Mucosa of rectum (tissue), 2 donors: ENCODE data around the gene SYTL3.

Experiments used
- H3K27ac ChIP-seq, 2 donors: one replicate each; pipeline ENCODE4 v1.7.0; 2013; ENCODE audit warnings: inconsistent platforms in 2 of 2, low read depth in 2 of 2, low read length in 2 of 2
- H3K27me3 ChIP-seq, 2 donors: one replicate each; pipeline ENCODE4 v1.7.0; 2013; ENCODE audit warnings: low read length in 2 of 2; ENCODE audit not compliant: control insufficient read depth in 2 of 2, insufficient read depth in 2 of 2
- H3K36me3 ChIP-seq, 2 donors: one replicate each; pipeline ENCODE4 v1.7.0; 2013; ENCODE audit warnings: low read length in 2 of 2; ENCODE audit not compliant: control insufficient read depth in 2 of 2, insufficient read depth in 2 of 2
- H3K4me1 ChIP-seq, 2 donors: one replicate each; pipeline ENCODE4 v1.7.0; 2013; ENCODE audit warnings: low read length in 2 of 2, mild to moderate bottlenecking in 1 of 2; ENCODE audit not compliant: control insufficient read depth in 2 of 2, insufficient read depth in 2 of 2
- H3K4me3 ChIP-seq, 2 donors: one replicate each; pipeline ENCODE4 v1.7.0; 2013; ENCODE audit warnings: low read length in 2 of 2
- H3K9ac ChIP-seq, 2 donors: one replicate each; pipeline ENCODE4 v1.7.0; 2013; ENCODE audit warnings: low read length in 2 of 2, low read depth in 1 of 2, mild to moderate bottlenecking in 1 of 2
- H3K9me3 ChIP-seq, 2 donors: one replicate each; pipeline ENCODE4 v1.7.0; 2013; ENCODE audit warnings: low read length in 2 of 2; ENCODE audit not compliant: control insufficient read depth in 2 of 2
- donor health status: healthy.
- donor health status: Normal muscosa, but diverticular disease.

SYTL3 gene

DNA sequence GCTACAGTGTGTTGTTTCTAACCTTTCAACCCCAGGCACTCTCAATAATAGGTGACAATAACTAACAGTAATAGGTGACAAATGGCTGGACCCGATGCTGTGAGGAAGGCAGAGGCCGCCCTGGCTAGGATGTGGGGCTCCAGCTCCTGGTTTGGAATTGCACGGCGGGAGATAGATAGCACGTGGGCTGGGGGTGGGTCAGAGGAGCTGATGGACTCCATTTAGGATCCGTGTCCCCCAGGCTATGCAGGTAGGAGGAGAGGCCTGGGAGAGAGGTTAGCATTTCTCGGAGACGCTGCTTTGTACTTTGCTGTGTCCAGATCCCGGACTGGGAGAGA lies 107.9 kb downstream of the SYTL3 start:
- H3K4me1 ChIP-seq = peaks cover under 1 to 2% of the 10 kb centered on the region in 2 donors
- peaks cover 0 to 6% of the 10 kb centered on the region in 2 donors for H3K36me3 ChIP-seq
- H3K27me3 ChIP-seq = no peaks in the 10 kb centered on the region
- no peak overlapping the region for H3K4me3 ChIP-seq
- H3K9ac ChIP-seq = no peak overlapping the region
- no peaks in the 10 kb centered on the region for H3K9me3 ChIP-seq
- no peak overlapping the region for H3K27ac ChIP-seq

DNA sequence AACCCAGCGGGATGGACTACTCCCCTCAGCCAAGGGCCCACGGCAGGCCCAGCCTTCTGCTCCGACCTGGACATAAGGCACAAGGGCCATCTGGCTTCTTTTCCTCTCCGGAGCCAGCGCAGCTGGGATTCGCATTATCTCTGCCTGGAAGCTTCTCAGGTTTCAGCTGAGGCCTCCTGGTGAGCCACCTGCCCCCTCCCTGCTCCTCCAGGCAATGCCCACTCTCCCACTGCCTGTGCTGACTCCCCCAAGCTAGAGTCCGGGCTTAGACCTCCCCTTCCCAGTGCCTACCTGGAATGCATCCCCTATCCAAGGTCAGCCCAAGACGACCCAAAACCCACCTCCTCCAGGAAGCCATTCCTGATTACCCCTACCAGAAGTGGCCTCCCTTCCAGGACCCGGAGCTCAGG lies 108.6 kb downstream of the SYTL3 start:
- peaks cover 0 to 2% of the 10 kb centered on the region in 2 donors for H3K4me1 ChIP-seq
- H3K36me3 ChIP-seq = peaks cover 0 to 6% of the 10 kb centered on the region in 2 donors
- no peak overlapping the region for H3K27ac ChIP-seq
- H3K27me3 ChIP-seq = no peaks in the 10 kb centered on the region
- H3K4me3 ChIP-seq = no peak overlapping the region
- H3K9ac ChIP-seq = no peak overlapping the region
- H3K9me3 ChIP-seq = no peaks in the 10 kb centered on the region

DNA sequence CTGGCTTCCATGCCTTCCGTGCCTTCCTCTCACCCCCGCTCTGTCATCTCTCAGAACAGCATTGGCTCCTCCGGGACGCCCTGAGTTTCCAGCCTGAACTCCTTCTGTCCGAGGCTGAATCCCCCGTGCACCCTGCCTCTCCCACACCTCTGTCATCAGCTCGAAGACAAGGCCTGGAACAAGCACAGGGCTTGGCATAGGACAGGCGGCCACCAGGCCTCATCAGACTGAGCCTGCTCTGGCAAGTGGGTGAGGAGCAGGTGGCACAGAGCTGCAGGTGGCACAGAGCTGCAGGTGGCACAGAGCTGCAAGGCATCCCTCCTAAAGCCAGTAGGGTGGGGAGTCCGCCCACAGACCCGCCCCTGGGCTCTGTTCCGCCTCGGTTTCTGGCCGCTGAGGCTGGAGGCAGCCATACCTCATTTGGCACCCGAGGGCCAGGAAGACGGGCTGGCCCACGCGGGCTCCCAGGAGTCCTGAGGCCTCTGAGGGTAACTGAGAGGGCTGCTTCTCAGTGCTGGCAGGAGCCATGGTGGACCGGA lies 109.2 kb downstream of the SYTL3 start:
- Histone ChIP-seq H3K27ac (no peak overlapping the region), H3K4me1 (peaks cover 0 to 2% of the 10 kb centered on the region in 2 donors), H3K4me3 (no peak overlapping the region), H3K9ac (no peak overlapping the region), H3K27me3 (no peaks in the 10 kb centered on the region), H3K36me3 (peaks cover 2 to 6% of the 10 kb centered on the region in 2 donors), H3K9me3 (no peaks in the 10 kb centered on the region)

DNA sequence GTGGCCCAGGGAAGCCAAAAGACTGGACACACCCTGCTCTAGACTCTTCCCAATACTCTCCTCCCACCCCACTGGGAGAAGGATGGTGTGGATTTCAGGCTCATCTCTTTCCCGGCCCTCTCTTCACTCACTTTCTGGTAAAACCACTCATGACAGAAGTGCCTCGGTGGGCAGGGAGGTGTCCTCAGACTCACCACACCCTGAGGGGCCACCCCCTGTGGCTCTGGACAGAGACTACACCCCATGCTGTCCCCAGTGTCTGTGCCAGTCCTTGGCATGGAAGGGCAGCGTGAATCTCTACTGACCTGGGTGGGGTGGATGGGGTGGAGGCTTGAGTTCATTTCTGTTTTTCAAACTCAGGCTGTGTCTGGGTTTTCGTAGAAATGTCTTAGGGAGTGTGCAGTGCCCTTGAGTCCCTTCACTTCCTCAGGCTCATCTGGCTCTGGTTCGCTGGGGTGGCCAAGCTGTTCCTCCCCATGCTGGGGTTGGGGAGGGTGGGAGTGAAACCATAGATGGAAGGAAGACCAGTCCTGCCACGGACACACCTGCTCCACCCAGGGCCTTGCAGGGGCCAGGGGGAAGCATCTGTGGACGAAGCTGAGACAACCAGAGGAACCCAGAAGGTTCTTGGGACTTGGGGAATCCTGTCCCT lies 110.2 kb downstream of the SYTL3 start:
- no peak overlapping the region for H3K9ac ChIP-seq
- no peaks in the 10 kb centered on the region for H3K27me3 ChIP-seq
- peaks cover 0 to 2% of the 10 kb centered on the region in 2 donors for H3K4me1 ChIP-seq
- H3K9me3 ChIP-seq = no peaks in the 10 kb centered on the region
- H3K4me3 ChIP-seq = no peak overlapping the region
- peaks cover 6 to 11% of the 10 kb centered on the region in 2 donors for H3K36me3 ChIP-seq
- no peak overlapping the region for H3K27ac ChIP-seq

DNA sequence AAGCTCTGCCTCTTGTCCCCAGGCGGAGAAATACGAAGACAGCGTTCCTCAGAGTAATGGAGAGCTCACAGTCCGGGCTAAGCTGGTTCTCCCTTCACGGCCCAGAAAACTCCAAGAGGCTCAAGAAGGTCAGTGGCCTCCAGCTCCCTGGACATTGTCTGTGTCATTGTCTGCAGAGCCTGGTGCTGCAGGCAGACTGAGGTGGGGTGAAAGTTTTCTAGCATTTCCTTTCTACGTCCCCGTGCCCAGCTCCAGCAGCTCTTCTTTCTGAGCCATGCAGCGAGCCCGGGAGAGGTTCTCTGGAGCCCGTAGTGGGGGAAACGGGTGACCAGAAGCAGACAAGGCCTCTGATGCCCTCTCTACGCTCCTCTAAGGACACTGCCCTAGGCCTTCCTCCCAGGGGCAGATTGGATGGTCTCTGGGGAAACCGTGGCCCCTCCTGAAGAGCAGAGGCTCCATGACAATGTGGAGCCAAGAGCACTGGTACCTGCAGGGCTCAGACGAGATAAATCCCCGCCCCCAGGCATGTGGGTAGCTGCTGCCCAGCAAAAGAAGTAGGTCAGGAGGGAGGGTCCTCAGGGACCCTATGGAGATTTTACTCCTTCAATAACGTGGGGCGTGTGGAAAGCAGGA lies 110.9 kb downstream of the SYTL3 start:
- Histone ChIP-seq H3K4me3 (no peak overlapping the region), H3K36me3 (peaks cover 10 to 16% of the 10 kb centered on the region in 2 donors), H3K9me3 (no peaks in the 10 kb centered on the region)

DNA sequence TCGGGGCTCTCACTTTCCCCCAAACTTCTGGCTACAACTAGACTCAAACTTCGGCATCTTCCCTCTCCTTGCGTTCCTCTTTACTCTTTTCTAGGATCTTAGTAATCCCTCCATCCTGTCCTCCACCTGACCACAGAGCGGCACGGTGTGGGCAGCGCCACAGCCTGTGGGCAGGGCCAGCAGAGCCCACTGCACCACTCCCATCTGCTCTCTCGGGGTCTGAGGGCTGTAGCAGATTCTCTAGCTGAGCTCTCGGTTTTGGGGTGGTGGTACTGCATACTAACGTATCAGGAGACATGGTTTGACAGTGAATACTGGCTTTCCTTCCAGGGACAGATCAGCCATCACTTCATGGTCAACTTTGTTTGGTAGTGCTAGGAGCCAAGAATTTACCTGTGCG lies 111.9 kb downstream of the SYTL3 start:
- Histone ChIP-seq H3K4me1 (peaks cover 0 to 2% of the 10 kb centered on the region in 2 donors), H3K4me3 (no peak overlapping the region), H3K9ac (no peak overlapping the region), H3K27me3 (no peaks in the 10 kb centered on the region), H3K27ac (no peak overlapping the region), H3K9me3 (no peaks in the 10 kb centered on the region), H3K36me3 (peaks cover 20 to 25% of the 10 kb centered on the region in 2 donors)

More for the DNA sequence above, 110.9 kb downstream of the SYTL3 start:
- peaks cover 0 to 2% of the 10 kb centered on the region in 2 donors for H3K4me1 ChIP-seq
- no peak overlapping the region for H3K27ac ChIP-seq
- no peaks in the 10 kb centered on the region for H3K27me3 ChIP-seq
- no peak overlapping the region for H3K9ac ChIP-seq

DNA sequence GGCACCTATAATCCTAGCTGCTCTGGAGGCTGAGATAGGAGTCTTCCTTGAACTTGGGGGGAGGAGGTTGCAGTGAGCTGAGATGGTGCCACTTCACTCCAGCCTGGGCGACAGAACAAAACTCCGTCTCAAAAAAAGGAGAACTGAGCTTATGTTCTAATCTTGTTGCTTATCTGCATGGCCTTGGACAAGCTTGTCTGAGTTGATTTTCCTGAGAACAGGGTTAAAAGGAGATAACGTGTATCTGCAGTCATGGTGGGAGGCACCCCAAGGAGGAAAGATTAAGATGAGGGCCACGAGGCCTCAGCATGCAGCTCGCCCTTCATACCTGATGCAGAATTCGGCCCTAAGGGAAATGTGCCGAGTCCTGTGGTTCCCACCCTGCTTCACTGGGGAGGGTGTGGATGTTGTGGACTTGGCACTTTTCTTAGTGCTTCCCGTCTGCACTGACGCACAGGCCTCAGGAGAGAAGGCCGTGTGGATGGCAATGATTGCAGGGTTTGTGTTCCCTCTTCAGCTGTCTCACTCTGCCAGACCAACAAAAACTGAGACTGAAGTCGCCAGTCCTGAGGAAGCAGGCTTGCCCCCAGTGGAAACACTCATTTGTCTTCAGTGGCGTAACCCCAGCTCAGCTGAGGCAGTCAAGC lies 113.1 kb downstream of the SYTL3 start:
- H3K9me3 ChIP-seq = no peaks in the 10 kb centered on the region
- no peaks in the 10 kb centered on the region for H3K27me3 ChIP-seq
- peaks cover 0 to 2% of the 10 kb centered on the region in 2 donors for H3K4me1 ChIP-seq
- H3K9ac ChIP-seq = no peak overlapping the region
- H3K36me3 ChIP-seq = peaks cover 32 to 37% of the 10 kb centered on the region in 2 donors
- H3K27ac ChIP-seq = no peak overlapping the region
- H3K4me3 ChIP-seq = no peak overlapping the region

DNA sequence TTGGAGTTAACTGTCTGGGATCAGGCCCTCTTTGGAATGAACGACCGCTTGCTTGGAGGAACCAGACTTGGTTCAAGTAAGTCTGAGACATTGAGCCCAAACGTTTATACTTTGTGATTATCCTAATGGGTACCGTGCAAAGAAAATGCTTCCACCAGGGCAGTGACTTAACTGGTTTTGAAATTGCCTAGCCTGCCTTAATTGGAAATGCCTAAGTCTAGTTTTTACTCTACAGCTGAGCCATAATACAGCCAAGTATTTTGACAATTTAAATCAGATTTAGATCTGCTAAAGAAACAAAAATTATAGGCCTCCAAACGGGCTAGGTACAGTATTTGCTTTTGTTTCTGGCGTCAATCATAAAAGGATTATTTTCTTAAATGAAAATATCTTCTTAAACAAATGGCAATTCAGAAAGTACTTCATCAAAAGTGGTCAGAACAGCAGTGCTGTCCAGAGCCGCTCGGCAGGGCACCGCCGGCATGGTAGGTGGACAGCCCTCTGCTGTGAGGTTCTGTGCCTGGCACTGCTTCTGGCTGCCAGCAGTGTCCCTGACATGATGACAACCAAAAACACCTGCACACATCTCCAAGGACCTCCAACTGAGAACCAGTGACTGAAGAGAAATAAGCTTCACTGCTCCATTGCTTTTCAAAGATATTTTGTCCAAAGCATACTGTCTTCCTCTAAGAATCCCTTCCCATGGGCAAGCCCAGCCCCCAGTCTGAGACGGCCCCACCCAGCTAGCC lies 113.8 kb downstream of the SYTL3 start:
- Histone ChIP-seq H3K9ac (no peak overlapping the region), H3K4me1 (peaks cover 0 to 2% of the 10 kb centered on the region in 2 donors), H3K36me3 (peaks cover 38 to 44% of the 10 kb centered on the region in 2 donors), H3K9me3 (no peaks in the 10 kb centered on the region), H3K27ac (no peak overlapping the region), H3K27me3 (no peaks in the 10 kb centered on the region), H3K4me3 (no peak overlapping the region)

DNA sequence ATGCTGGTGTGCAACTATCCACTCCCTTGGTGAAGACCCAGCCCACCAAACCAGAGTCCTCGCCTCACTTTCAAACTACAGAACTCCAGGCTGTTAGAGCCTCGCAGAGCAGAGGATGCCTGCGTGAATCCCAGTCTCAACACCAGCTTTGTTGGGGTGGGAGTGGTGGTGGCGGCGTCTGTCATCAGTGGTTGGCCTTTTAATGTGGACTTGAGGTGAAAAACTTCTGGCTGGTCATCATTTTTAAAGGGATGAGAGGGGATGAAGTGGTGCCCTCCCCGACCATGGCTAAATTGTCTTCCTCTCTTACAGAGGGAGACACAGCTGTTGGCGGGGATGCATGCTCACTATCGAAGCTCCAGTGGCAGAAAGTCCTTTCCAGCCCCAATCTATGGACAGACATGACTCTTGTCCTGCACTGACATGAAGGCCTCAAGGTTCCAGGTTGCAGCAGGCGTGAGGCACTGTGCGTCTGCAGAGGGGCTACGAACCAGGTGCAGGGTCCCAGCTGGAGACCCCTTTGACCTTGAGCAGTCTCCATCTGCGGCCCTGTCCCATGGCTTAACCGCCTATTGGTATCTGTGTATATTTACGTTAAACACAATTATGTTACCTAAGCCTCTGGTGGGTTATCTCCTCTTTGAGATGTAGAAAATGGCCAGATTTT lies 114.5 kb downstream of the SYTL3 start:
- H3K27me3 ChIP-seq = no peaks in the 10 kb centered on the region
- no peak overlapping the region for H3K27ac ChIP-seq
- no peaks in the 10 kb centered on the region for H3K9me3 ChIP-seq
- peaks cover 0 to 2% of the 10 kb centered on the region in 2 donors for H3K4me1 ChIP-seq
- peaks cover 46 to 51% of the 10 kb centered on the region in 2 donors for H3K36me3 ChIP-seq
- H3K4me3 ChIP-seq = no peak overlapping the region
- H3K9ac ChIP-seq = no peak overlapping the region
